Hepatocyte (in vitro differentiated cells): ENCODE data around the gene CLEC3B. TPM values are rescaled to one million over a fixed set of nuclear protein-coding genes. Genes with fewer than 3 reads are reported as not detected.

ENCODE experiments used
- DNase-seq: peaks from one replicate; pipeline ENCODE4 v3.0.0-alpha.2; 2016; ENCODE audit warnings: low spot score
- H2AFZ ChIP-seq: fragments of 200-600 bp; sonication (generic); 2 replicates; pipeline ENCODE4 v1.6.0; 2016; ENCODE audit warnings: antibody characterized with exemption, mild to moderate bottlenecking
- H3K27ac ChIP-seq: fragments of 200-600 bp; sonication (generic); 2 replicates; pipeline ENCODE4 v1.5.1; 2016; ENCODE audit warnings: mild to moderate bottlenecking
- H3K27me3 ChIP-seq: fragments of 200-600 bp; sonication (generic); 2 replicates; pipeline ENCODE4 v1.6.1; 2016
- H3K36me3 ChIP-seq: fragments of 200-600 bp; sonication (generic); replicated peaks from 2 replicates; pipeline ENCODE4 v1.5.1; 2016; ENCODE audit warnings: low read depth; ENCODE audit not compliant: insufficient read depth
- H3K4me1 ChIP-seq: fragments of 200-600 bp; sonication (generic); 2 replicates; pipeline ENCODE4 v1.5.1; 2016; ENCODE audit warnings: mild to moderate bottlenecking, moderate library complexity; ENCODE audit not compliant: insufficient read depth
- H3K4me2 ChIP-seq: fragments of 200-600 bp; sonication (generic); 2 replicates; pipeline ENCODE4 v1.6.0; 2016
- H3K4me3 ChIP-seq: fragments of 200-600 bp; sonication (generic); 2 replicates; pipeline ENCODE4 v1.5.1; 2016; ENCODE audit warnings: mild to moderate bottlenecking
- H3K79me2 ChIP-seq: fragments of 200-600 bp; sonication (generic); 2 replicates; pipeline ENCODE4 v1.6.0; 2017; ENCODE audit warnings: mild to moderate bottlenecking
- H3K9me2 ChIP-seq: fragments of 200-600 bp; sonication (generic); replicated peaks from 2 replicates; pipeline ENCODE4 v1.6.0; 2017; ENCODE audit warnings: mild to moderate bottlenecking; ENCODE audit not compliant: insufficient read depth
- H3K9me3 ChIP-seq: fragments of 200-600 bp; sonication (generic); 2 replicates; pipeline ENCODE4 v1.5.1; 2016; ENCODE audit warnings: low read depth, mild to moderate bottlenecking
- H4K20me1 ChIP-seq: fragments of 200-600 bp; sonication (generic); 2 replicates; pipeline ENCODE4 v1.6.0; 2016; ENCODE audit warnings: mild to moderate bottlenecking; ENCODE audit not compliant: insufficient read depth, poor library complexity, severe bottlenecking
- EZH2 ChIP-seq: fragments of 200-600 bp; sonication (generic); IDR thresholded peaks from 2 replicates; pipeline ENCODE4 v1.6.1; 2016; ENCODE audit warnings: antibody characterized with exemption, mild to moderate bottlenecking, borderline replicate concordance
- EZH2phosphoT487 ChIP-seq: fragments of 200-600 bp; sonication (generic); IDR thresholded peaks from one replicate; pipeline ENCODE4 v1.6.1; 2018; ENCODE audit warnings: antibody characterized with exemption, mild to moderate bottlenecking, low read depth, moderate library complexity; ENCODE audit not compliant: unreplicated experiment, severe bottlenecking
- WGBS: methylation state at CpG from one replicate; pipeline ENCODE4 v1.1.6; 2016; ENCODE audit warnings: low lambda C conversion rate; ENCODE audit errors: missing lambda C conversion rate; 5-methylcytosine and 5-hydroxymethylcytosine counted together
- polyA plus RNA-seq: library from polyadenylated mRNA; unstranded; fragments of >200 nt; fragmentation: Nextera tagmentation; extraction: Ambion mirVana; gene quantifications from 2 replicates; pipeline ENCODE4 v1.2.1, GENCODE V29; 2016
- total RNA-seq: library from RNA; depleted of rRNA; stranded (reverse); fragments of >200 nt; gene quantifications from 2 replicates; pipeline ENCODE4 v1.2.3, GENCODE V29; 2014
- TF ChIP-seq, protein P1 (sequence below): fragments of 200-600 bp; sonication (generic); IDR thresholded peaks from 2 replicates; pipeline ENCODE4 v1.5.1; 2016; ENCODE audit warnings: antibody characterized with exemption, mild to moderate bottlenecking; ENCODE audit not compliant: poor library complexity

Gene CLEC3B
- total and polyA plus RNA-seq, 2 experiments from 2014 or later = 1.3 to 1.7 TPM

DNA sequence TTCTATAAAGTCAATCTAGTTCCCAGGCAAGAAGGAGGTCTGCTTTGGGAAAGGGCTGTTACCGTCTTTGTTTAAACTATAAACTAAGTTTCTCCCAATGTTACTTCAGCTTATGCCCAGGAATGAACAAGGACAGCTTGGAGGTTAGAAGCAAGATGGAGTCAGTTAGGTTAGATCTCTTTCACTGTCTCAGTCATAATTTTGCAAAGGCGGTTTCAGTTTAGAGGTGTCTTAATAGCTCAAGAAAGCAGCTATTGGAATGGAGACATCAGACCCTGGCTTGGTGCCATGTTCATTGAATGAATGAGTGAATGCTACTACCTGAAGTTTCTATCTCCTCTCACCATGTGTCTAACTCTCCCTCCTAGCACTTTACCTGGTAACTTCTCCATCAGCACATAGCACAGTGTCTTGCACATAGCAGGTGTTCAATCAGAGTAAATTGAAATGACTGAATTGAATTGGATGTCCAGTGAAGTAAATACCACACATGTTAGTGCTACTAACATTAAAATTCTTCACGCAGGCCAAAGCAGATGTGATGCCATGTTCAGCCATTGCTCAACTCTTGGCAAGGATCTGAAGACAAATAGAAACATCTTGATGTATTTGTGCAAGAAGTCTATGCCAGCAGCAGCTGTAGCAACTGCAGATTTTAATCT, 28.2 kb downstream of the CLEC3B start:
- no peaks in the 10 kb centered on the region for H4K20me1 ChIP-seq
- TF ChIP-seq EZH2 (no peak), EZH2phosphoT487 (no peak)
- TF ChIP-seq, protein P1, sequence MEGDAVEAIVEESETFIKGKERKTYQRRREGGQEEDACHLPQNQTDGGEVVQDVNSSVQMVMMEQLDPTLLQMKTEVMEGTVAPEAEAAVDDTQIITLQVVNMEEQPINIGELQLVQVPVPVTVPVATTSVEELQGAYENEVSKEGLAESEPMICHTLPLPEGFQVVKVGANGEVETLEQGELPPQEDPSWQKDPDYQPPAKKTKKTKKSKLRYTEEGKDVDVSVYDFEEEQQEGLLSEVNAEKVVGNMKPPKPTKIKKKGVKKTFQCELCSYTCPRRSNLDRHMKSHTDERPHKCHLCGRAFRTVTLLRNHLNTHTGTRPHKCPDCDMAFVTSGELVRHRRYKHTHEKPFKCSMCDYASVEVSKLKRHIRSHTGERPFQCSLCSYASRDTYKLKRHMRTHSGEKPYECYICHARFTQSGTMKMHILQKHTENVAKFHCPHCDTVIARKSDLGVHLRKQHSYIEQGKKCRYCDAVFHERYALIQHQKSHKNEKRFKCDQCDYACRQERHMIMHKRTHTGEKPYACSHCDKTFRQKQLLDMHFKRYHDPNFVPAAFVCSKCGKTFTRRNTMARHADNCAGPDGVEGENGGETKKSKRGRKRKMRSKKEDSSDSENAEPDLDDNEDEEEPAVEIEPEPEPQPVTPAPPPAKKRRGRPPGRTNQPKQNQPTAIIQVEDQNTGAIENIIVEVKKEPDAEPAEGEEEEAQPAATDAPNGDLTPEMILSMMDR = no peak
- H3K79me2 ChIP-seq = no peaks in the 10 kb centered on the region
- DNase-seq = no peak
- H2AFZ ChIP-seq = no peak overlapping the region
- no peaks in the 10 kb centered on the region for H3K9me2 ChIP-seq
- no peaks in the 10 kb centered on the region for H3K27me3 ChIP-seq
- H3K27ac ChIP-seq = no peak overlapping the region
- H3K4me2 ChIP-seq = no peak overlapping the region
- peaks cover 16% of the 10 kb centered on the region for H3K4me1 ChIP-seq
- H3K4me3 ChIP-seq = no peak overlapping the region
- no peaks in the 10 kb centered on the region for H3K9me3 ChIP-seq
- 87% methylated on average over 3 of the region's 3 CpGs for WGBS
- no peaks in the 10 kb centered on the region for H3K36me3 ChIP-seq

GRCh38 chr3:45055032-45055410, 28.9 kb downstream of the CLEC3B start:
- H2AFZ ChIP-seq = no peak overlapping the region
- no peaks in the 10 kb centered on the region for H3K79me2 ChIP-seq
- no peak overlapping the region for H3K4me3 ChIP-seq
- no peaks in the 10 kb centered on the region for H3K9me2 ChIP-seq
- no peaks in the 10 kb centered on the region for H4K20me1 ChIP-seq
- H3K4me2 ChIP-seq = no peak overlapping the region
- peaks cover 16% of the 10 kb centered on the region for H3K4me1 ChIP-seq
- H3K36me3 ChIP-seq = no peaks in the 10 kb centered on the region
- DNase-seq = no peak
- H3K27ac ChIP-seq = peak overlapping the region; percentile 56
- TF ChIP-seq EZH2phosphoT487 = no peak
- WGBS = 48% methylated on average over 2 of the region's 2 CpGs
- H3K27me3 ChIP-seq = no peaks in the 10 kb centered on the region
- no peaks in the 10 kb centered on the region for H3K9me3 ChIP-seq

GRCh38 chr3:45055411-45056143, 29.5 kb downstream of the CLEC3B start:
- H3K27ac ChIP-seq = peak overlapping the region; percentile 56
- peaks cover 16% of the 10 kb centered on the region for H3K4me1 ChIP-seq
- H3K36me3 ChIP-seq = no peaks in the 10 kb centered on the region
- no peak overlapping the region for H3K4me2 ChIP-seq
- WGBS = 74% methylated on average over 7 of the region's 7 CpGs
- no peaks in the 10 kb centered on the region for H3K27me3 ChIP-seq
- TF ChIP-seq EZH2 (no peak), EZH2phosphoT487 (no peak)
- TF ChIP-seq, protein P1 = no peak
- no peaks in the 10 kb centered on the region for H3K79me2 ChIP-seq
- DNase-seq = no peak
- H2AFZ ChIP-seq = no peak overlapping the region
- no peaks in the 10 kb centered on the region for H4K20me1 ChIP-seq
- H3K4me3 ChIP-seq = no peak overlapping the region
- H3K9me2 ChIP-seq = no peaks in the 10 kb centered on the region
- no peaks in the 10 kb centered on the region for H3K9me3 ChIP-seq

GRCh38 chr3:45056608-45057301, 30.7 kb downstream of the CLEC3B start:
- H3K9me3 ChIP-seq = no peaks in the 10 kb centered on the region
- TF ChIP-seq EZH2 = no peak
- no peak for TF ChIP-seq EZH2phosphoT487
- TF ChIP-seq, protein P1 = no peak
- no peaks in the 10 kb centered on the region for H3K27me3 ChIP-seq
- H3K79me2 ChIP-seq = no peaks in the 10 kb centered on the region
- WGBS = 64% methylated on average over 5 of the region's 5 CpGs
- H4K20me1 ChIP-seq = no peaks in the 10 kb centered on the region
- no peak overlapping the region for H2AFZ ChIP-seq
- H3K4me1 ChIP-seq = peaks cover 16% of the 10 kb centered on the region
- H3K9me2 ChIP-seq = no peaks in the 10 kb centered on the region
- H3K36me3 ChIP-seq = no peaks in the 10 kb centered on the region
- H3K4me3 ChIP-seq = no peak overlapping the region
- DNase-seq = no peak
- peak overlapping the region; percentile 46 for H3K27ac ChIP-seq
- H3K4me2 ChIP-seq = no peak overlapping the region
